Fibroblast of gingiva (primary cell): ENCODE results near the gene RBM20.
"Not testable (repeated sequence)": the region's sequence is repeated elsewhere in the genome, so short reads cannot be mapped to it uniquely, and the experiment has no call there.

Source experiments
- DNase-seq: peaks from one replicate; pipeline ENCODE4 v3.0.0-alpha.2; 2011; ENCODE audit warnings: low read depth

Gene RBM20

DNA sequence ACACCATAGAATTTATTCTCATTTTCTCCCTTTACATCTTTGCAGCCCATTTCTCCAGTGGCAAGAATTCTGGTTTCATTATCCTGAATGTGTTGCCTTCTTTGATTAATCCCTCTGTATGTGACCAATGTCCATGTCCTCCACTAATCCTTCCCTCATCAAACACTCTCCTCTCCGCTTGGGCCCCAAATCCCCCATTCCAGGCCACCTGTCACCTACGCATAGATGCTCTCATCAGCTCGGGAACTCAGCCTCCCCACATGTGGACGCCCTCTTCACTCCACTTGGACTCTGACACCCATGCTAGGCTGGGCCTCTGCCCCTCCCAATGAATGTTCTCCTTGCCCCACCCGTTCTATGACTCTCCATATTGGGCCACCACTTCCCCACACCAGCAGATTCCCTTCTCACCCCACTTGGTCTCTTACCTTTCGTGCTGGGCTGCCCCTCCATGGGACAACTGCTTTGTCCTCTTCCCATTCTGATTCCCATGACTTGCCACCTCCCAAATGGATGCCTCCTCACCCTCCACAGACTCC is 18.7 kb upstream of the RBM20 start:
- DNase-seq = no peak

DNA sequence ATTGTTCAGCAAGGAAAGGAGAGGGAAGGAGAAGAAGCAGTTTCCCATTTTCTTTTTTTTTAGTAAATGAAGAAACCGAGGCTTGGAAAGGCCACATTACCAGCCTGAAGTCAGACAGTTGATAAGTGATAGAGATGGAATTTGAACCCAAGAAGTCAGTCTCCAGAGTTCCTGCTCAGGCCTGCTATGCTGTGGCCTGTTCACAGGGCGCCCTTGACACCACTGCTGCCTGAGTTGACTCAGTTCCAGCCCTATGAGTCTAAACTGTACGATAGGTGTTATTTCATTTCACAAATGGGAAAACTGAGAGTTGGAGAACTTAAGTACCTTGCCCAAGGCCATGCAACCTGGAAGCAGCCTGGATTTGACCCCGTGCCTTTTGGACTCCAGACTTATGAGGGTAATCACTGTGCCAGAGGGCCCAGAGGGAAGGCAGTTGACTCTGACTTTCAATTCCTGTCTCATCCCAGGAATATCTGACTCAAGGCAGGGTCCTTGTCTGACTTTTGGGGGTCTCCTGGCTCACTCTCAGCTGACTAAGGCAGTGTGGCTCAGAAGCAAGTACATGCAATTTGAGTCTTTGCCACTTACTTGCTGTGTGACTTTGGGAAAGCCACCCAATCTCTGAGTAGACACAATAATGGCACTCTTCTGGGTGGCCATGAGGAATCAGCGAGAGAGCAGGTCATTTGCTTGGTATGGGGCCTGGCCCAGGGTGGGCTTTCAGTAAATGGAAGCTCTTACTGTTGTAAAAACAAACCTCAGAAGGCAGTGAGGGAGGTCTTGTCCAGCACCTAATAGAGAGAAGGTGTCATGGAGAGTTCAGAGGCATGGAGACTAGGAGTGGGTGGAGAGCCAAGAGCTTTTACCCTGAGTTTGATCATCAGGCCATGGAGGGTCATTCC is 17.9 kb upstream of the RBM20 start:
- DNase-seq = no peak

DNA sequence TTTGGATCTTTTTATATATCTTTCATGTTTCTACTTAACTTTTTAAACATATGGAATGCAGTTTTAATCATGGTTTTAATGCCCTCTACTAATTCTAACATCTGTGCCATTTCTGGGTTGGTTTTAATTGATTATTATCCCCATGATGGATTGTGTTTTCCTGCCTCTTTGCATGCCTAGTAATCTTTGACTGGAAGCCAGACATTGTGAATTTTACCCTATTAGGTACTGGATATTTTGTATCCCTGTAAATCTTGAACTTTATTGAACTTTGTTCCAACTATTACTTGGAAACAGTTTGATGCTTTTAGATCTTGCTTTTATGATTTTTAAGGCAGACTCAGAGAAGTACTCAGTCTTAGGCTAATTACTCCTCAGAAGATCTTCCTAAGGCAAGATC is 16.0 kb upstream of the RBM20 start:
- DNase-seq = no peak

DNA sequence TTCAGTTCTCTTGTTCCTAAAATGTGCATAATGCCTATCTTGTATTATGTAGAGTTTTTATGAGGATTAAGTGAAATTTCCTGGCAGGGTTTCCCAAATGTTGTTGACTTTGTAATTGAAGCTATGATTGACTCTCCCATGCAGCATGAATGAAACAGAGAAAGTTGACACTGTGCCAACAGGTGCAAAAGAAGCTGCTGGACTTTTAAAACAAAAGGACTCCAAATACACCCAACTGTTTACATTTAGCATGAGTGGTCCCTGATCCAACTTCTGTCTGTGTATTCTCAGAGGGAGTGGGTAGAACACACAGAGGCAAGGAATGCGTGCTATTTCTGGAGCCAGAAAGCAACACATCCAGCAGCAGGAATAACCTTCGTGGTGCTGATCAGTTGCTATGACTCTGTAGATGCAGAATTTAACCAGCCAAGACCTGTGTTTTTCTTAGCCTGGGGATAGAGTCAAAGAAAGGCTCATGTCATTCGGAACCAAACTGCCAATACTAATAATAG is 14.4 kb upstream of the RBM20 start:
- no peak for DNase-seq

DNA sequence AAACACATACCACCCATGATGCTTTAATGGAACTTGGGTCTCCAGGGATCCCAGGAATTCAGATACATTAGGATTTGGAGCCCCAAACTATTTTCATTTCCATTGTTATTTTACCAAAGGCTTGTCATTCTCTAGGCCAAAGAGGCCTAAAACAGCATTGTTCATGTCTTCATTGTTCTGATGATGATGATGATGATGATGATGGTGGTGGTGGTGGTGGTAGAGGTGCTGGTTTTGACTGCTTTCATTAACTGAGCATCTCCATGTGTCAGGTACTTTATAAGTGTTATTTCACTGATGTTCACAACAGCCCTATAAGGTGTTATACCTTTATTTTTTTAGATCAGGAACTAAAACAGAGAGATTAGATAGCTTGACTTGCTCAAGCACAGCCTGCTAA is 12.2 kb upstream of the RBM20 start:
- DNase-seq = no peak

DNA sequence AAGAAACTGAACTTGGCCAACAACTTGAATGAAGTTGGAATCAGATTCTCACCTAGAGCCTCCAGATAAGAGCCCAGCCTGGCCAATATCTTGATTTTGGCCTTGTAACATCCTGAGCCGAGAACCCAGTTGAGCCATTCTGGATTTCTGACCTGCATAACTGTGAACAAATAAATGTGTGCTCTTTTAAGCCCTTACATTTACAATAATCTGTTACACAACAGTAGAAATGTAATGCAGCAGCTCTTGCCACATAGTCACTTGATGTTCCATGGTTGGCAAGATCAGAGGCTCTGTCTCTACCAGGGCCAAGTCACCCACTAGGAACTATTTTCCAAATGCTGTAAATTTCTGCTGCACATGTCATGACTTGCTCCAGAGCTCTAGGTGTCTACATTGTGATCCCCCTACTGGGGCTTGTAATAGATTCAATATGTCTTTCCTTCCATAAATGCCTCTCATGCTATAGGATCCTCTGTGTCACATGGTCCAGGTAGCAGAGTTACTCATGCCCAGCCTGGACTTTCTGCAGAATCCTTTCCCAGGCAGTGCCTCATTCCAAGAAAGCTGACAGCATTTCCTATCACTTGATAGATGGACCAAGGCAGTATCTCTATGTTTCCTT is 11.4 kb upstream of the RBM20 start:
- DNase-seq = peak; percentile 57

DNA sequence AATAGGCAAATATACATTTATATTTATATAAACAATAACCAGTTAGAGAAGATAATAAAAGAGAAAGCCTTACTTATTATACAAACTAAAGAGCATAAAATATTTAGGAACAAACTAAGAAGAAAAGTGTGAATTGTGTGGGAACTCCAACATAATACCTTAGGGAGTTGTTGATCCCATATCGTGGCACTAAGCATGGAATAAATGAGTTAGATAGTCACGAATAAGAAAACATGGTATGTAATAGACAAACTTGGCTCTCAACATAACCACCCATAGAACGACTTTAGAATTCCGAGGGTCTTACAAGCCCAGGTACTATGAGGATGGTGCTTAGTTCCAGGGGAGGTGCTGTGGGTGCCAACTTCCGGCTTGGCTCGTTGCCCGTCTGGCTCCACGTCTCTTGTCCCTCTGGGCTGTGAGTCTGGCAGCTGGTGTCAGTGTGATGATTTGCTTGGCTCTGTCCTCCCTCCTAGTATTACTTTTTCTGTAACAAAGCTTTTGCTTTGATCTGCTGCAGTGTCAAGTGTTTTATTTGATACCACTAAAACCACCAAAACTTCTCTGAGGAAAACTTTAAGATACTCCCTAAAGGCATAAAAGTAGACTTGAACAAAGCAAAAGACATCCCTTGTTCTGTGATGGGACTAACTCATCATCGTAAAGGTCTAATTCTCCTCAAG is 9.5 kb upstream of the RBM20 start:
- no peak for DNase-seq

DNA sequence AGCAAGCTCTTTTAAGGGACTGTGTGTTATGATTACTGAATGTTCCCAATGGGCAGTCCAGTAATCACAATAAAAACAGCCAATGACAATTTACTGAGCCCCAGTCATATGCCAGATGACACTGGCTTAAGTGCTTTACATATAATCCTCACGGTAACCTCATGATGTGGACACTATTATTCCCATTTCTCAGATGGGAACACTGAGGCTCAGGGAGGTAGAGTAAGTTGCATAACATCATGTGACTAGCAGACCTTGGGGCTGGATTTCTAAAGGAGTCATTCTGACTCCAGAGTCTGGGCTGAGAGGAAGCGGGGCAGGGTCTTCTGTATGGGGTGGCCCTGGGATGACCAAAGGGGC is 7.6 kb upstream of the RBM20 start:
- DNase-seq = no peak

DNA sequence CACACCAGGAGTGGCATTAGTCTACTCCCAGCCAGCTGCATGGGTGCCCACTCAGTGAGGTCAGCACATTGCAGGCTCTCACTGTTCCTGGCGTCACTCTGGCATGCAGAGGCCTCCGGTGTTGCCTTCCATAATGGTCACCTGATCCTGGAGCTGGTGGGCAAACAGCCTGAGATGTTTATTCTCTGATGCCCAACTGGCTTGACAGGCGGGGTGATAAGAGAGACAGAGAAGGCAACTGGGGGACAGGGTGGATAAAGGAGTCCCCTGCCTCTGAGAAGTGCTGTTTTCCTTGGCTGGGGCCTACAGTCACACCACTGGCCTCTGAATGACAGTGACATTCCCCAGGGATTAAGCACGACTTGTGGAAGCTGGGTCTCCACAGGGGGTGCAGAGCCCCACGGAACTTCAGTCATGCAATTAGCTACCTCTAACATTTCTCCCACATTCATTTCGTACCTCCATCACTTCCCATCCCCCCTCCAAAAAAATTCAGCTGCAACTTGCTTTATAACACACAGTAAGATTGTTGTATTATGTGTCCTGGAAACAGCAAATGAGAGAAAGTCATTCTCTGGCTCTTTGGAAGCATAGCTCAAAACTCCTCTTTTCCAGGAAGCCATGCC is 7.1 kb upstream of the RBM20 start:
- no peak for DNase-seq

DNA sequence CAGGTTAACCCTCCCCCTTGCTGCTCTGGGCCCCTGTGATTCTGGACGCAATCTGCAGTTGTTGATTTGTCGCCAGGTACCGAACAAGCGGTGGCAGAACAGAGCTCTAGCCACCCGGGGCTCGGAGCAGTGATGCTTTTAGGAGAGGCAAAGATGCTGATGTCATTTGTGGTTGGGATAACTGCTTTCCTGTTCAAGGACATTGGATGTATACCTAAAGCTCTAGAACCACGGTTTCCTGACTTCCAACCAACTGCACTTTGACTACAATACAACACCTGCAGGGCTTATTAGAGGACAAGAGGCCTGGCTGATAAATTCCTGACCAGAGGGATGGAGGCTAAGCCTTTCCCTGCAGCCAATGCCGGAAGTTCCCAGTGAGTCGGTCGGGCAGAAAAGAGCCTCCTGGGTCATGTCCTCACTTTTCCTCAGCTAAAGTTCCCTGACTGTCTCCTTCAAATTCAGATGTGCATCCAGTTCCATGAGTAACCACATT is 6.5 kb upstream of the RBM20 start:
- no peak for DNase-seq

DNA sequence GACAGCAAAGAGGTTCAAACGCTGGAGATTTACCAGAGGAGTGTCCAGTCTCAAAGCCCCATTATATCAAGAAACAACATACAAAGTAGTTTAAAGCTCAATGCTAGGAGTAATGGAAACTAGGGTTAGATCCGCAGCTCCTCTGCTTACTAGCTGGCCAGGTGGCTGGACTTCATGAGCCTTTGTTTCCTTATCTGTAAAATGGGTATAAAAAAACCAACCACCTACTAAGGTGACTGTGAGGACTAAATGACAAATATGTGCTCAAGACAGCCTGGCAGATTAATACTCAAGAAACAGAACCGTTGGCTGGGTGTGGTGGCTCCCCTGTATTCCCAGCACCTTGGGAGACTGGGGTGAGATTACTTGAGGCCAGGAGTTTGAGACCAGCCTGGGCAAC is 5.8 kb upstream of the RBM20 start:
- DNase-seq = no peak

DNA sequence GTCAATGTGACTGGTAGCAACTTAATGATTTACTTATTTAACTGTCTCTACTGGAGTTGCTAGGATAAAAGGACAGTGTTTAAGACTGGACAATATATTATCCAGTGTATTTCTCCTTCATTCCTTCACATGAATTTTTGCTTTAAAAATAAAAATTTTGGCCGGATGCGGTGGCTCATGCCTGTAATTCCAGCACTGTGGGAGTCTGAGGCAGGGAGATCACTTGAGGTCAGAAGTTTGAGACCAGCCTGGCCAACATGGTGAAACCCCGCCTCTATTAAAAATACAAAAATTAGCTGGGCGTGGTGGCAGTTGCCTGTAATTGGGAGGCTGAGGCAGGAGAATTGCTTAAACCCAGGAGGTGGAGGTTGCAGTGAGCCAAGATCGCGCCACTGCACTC is 5.1 kb upstream of the RBM20 start:
- DNase-seq = not testable (repeated sequence)

DNA sequence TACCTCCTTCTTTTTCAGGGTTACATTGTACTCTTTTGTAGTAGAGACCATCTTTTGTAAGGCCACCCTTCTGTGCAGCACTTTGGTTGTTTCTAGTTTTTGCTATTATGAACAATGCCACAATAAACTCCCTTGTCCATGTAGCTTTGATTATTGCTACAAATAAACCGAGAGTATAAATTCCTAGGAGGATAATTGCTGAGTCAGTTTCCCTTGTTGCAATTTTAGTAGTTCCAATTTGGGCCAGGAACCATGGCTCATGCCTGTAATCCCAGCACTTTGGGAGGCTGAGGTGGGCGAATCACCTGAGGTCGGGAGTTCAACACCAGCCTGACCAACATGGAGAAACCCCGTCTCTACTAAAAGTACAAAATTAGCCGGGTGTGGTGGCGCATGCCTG is 4.3 kb upstream of the RBM20 start:
- DNase-seq = not testable (repeated sequence)

DNA sequence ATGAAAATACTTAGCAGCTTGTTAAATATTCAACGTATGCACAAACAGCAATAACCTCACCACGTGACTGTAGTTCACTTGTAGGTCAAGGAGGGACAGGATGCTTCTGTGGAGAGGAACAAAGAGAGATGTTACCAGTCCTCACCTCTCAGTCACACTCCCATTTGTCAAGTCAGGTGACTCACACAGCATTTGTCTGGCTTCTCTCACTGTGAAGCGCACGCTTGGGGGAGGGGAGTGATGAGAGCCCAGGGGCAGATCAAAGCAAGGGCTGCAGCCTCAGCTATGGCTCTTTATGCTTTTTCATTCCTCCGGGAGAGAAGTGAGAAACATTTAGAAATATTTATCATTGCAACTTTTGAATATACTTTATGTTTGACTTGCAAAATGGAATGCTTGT is 2.9 kb upstream of the RBM20 start:
- DNase-seq = no peak

DNA sequence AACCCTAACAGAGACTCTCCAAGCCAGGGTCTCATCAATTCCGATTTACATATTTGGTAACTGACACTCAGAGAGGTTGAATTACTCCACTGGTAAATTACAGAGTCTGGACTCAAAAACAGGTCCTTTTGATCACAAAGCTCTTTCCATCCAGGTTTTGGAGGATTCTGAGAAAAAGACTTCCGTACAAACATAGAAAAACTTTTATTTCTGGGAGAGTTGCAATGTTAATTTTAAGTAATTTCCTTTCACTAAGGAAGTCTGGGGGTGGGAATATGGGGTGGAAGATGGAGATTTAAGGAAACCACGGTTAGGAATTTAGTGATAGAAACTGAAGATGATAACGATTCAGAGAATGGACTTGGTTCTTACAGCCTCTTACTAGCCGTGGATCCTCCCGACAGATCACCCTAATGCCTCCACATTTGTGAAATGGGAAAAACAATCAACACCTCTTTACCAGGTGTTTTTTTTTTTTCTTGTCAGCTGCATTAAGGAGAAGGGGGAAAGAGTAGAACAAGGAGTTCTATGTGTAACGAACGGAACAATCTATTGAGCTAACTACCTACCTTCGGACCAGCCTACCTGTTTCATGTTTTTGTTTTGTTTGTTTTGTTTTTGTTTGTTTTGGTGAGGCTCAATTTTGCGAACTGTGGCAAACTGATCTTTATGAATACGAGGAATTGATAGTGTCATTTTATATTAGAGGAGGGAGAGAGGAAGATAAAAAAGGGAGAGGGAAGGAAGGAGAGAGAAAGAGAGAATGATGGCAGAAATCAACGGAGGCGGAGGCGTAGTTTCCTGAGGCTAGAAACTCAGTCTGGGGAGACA is 1.7 kb upstream of the RBM20 start:
- no peak for DNase-seq

DNA sequence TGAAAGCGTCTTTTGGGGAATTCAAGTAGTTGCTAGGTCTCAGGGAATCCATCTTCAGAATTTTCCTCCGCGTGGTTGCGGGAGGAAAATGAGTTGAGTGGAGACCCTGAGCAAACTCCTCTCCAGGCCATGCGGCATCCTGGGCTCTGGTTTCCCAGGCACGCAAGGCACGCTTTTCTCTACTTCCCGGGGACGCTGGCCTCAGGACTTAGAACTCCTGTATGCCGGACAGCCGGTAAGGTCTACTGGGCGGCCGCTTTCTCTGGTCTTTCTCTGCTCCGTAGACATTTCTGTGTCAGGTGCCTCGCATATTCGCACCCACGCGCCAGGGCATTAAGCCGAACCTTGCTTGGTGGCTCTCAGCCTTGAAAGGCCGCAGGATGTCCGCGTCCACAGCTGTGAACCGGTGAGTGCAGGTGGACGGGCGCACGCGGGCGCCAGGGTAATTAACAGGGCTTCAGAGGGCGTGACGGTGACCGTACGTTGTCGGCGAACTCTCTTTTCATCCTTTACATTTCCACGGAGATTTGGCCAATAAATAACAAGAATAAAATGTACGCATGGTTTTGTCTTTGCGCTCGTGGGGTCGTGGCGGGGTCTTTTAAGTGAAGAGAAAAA is 992 bp upstream of the RBM20 start:
- no peak for DNase-seq

DNA sequence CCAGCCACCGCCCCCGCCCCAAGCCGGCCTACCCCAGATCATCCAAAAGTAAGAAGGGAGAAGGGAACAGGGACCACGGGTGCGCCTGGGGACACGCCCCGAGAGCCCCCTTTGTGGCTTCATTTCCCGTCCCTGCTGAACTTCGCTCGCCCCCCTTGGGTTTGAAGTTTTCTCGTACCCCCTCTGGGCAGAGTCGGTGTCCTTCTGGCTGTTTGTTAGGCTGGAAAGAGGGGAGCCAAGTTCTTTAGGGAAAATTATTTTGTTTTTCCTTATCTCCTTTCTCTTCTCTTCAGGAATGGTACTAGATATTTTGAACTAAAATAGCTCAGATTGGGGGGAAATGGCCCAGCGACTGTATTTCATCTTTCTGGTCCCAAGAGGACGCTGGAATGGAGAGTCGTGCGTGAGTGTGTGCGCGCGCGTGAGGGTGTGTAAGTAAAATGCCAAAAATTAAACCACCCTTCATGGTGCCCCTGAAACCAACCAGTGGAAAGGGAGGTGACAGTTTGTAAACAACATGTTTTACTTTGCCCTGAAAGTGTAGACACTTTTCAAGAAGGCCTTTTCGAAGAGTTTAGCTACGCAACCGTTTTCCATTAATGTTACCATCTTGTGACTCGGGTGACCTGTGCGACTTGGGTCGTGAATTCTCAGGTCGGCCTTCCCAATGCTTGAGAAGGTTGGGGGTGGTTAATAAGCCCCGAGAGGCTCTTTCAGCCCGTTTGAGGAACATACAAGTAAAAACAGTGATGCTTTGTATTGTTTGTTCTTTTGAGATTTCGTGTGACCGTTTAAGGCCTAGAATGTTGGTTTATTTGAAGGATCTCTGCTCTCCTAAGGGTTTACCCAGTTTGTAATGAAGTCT is 694 bp downstream of the RBM20 start:
- DNase-seq = no peak

DNA sequence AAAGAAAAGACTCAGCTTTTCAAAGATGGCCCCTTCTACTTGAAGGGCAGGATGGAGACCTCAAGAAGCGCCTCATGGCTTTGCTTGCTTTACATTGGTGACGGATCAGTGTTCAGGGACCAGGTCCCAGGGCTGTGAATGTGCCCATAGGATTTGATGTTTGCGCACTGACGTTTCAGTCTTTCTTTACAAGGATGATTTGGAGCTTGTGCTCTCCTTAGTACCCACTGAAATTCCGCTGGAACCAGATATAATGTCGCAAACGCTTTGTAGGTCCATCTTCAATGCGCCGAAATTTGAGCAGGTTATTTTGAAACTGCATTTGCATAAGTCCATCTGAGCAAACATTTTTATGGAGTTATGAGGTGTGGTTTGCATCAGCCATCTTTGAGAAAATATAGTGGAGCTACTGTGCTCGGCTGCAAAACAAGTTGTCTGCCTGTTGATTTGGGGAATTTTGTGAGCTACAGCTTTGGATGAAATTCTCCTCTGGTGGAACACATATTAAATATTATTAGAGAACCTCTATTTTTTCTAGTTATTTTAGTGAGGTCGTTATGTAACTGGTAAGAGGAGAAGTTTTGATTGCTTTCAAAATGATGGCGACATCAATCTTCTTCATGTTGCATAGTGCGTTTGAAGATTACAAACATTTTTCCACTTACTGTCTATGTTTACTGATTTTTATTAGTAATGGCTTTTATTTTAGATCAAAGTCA is 2.4 kb downstream of the RBM20 start:
- no peak for DNase-seq

DNA sequence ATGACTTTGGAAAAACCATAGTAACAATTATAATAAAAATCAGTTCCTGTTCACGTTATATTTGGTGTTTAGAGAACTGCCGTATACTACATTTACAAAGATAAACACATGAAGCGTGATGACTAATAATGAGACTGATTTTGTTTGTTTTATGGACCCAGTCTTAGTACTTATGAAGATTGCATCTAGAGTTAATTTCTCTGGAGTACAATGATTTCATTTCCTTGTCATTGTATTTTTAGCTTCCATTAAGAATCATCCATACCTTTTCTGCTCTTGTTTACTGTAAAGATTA is 2.9 kb downstream of the RBM20 start:
- no peak for DNase-seq
